Esophagus squamous epithelium (tissue), 4 donors: ENCODE measurements around the gene GRIK4.

Experiments
- POLR2A ChIP-seq, 4 donors: fragments of 450-650 bp; IDR thresholded peaks; one replicate each; pipeline ENCODE4 v1.6.1; 2017; ENCODE audit warnings: antibody characterized with exemption in 4 of 4, mild to moderate bottlenecking in 4 of 4, moderate library complexity in 3 of 4
- TF ChIP-seq, protein P1 (sequence below), 6 experiments: fragments of 450-650 bp in 4 of 6; fragments of 200-600 bp in 2 of 6; sonication (generic) in 2 of 6; IDR thresholded peaks; one replicate each; pipeline ENCODE4 v1.5.1; 2016 to 2019; ENCODE audit warnings: antibody characterized with exemption in 6 of 6, mild to moderate bottlenecking in 4 of 6, moderate library complexity in 4 of 6

DNA sequence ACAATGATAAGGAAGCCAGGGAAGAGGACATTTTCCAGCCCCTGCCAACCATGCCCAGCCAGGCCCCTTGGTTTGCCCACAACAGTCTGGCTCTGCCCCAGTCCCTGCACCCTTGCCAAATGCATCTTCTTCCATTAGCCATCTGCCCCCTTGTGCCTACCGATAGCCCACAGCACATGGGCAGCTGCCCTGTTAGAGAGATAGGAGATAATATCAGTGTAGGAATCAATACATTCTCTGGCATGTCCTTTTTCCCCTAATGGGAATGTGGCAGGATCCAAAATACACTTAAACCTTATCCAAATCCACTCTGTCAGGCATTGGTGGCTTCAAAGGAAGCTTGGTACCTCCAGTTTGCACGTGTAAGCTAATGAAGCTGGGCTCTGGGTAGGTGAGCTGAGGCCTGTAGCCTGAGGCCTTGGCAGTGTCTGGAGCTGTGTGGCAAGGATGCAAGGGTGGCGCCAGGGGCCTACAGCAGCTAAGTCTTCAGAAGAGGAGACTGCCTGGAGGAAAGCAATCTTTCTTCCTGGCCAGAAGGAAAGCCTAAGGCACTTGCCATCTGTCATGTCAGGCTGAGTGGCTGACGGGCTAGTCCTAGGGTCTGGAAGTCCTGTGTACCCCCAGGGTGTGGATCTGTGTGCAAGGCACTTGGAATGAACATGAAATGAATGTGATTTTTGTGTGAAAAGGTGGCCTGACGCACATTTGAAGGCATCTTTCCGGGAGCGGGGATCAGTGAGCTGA, 348.2 kb downstream of the GRIK4 start:
- TF ChIP-seq, protein P1, sequence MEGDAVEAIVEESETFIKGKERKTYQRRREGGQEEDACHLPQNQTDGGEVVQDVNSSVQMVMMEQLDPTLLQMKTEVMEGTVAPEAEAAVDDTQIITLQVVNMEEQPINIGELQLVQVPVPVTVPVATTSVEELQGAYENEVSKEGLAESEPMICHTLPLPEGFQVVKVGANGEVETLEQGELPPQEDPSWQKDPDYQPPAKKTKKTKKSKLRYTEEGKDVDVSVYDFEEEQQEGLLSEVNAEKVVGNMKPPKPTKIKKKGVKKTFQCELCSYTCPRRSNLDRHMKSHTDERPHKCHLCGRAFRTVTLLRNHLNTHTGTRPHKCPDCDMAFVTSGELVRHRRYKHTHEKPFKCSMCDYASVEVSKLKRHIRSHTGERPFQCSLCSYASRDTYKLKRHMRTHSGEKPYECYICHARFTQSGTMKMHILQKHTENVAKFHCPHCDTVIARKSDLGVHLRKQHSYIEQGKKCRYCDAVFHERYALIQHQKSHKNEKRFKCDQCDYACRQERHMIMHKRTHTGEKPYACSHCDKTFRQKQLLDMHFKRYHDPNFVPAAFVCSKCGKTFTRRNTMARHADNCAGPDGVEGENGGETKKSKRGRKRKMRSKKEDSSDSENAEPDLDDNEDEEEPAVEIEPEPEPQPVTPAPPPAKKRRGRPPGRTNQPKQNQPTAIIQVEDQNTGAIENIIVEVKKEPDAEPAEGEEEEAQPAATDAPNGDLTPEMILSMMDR (IDR thresholded peaks at IDR 0.05): no peak
- TF ChIP-seq POLR2A (IDR thresholded peaks at IDR 0.05): no peak
